DMS153 treated with DMSO at 0.1 percent for 48 hours (cell line): ENCODE data around the gene USP32.

ENCODE experiments used
- DNase-seq: peaks from one replicate; lab custom pipeline; 2025; ENCODE audit not compliant: unreplicated experiment; lab: John Stamatoyannopoulos, UW

The USP32 gene

GRCh38 chr17:60139438-60140285 lies 252.3 kb downstream of the USP32 start:
- no peak for DNase-seq

- DNase-seq, result no peak
Observed at GRCh38 chr17:60138769-60139437, 253.0 kb downstream of the USP32 start.

- no peak for DNase-seq
Observed at GRCh38 chr17:60137731-60138130, 254.2 kb downstream of the USP32 start.

- no peak for DNase-seq
Observed at GRCh38 chr17:60135951-60136666, 255.8 kb downstream of the USP32 start.

- DNase-seq, result peak; percentile 62
Observed at GRCh38 chr17:60135151-60135950, 256.6 kb downstream of the USP32 start.

- no peak for DNase-seq
Observed at GRCh38 chr17:60134396-60135150, 257.4 kb downstream of the USP32 start.

GRCh38 chr17:60130466-60130865 lies 261.5 kb downstream of the USP32 start:
- no peak for DNase-seq

- no peak for DNase-seq
Observed at GRCh38 chr17:60129164-60129563, 262.8 kb downstream of the USP32 start.
